Keratinocyte (primary cell): ENCODE measurements around the gene MGMT. TPM values are rescaled to one million over a fixed set of nuclear protein-coding genes. Genes with fewer than 3 reads are reported as not detected.

Source experiments
- DNase-seq: peaks from one replicate; pipeline ENCODE4 v3.0.0-alpha.2; 2011; ENCODE audit warnings: low read depth, missing footprints, low spot score
- FAIRE-seq: peaks from 2 replicates; lab custom pipeline; 2011; peaks lifted over from hg19 to GRCh38; lab: Jason Lieb, UNC
- H2AFZ ChIP-seq: 2 replicates; pipeline ENCODE4 v1.6.0; 2012; ENCODE audit warnings: low read length, control low read depth, inconsistent platforms; ENCODE audit not compliant: control insufficient read depth
- H3K27ac ChIP-seq: 2 replicates; pipeline ENCODE4 v1.5.1; 2011; ENCODE audit warnings: low read length; ENCODE audit not compliant: control insufficient read depth, insufficient read depth
- H3K27me3 ChIP-seq: 3 replicates; pipeline ENCODE4 v1.6.0; 2011; ENCODE audit warnings: low read length; ENCODE audit not compliant: control insufficient read depth, insufficient read depth; ENCODE audit errors: extremely low read depth
- H3K36me3 ChIP-seq, 2 experiments: 2 replicates in 1 of 2; 3 replicates in 1 of 2; pipeline ENCODE4 v1.5.1; 2011; ENCODE audit warnings: low read length in 2 of 2, mild to moderate bottlenecking in 1 of 2; ENCODE audit not compliant: control insufficient read depth in 2 of 2, insufficient read depth in 2 of 2; ENCODE audit errors: extremely low read depth in 1 of 2
- H3K4me1 ChIP-seq: 3 replicates; pipeline ENCODE4 v1.5.1; 2011; ENCODE audit warnings: low read length; ENCODE audit not compliant: control insufficient read depth, insufficient read depth; ENCODE audit errors: extremely low read depth
- H3K4me2 ChIP-seq: 3 replicates; pipeline ENCODE4 v1.6.0; 2011; ENCODE audit warnings: low read depth, low read length; ENCODE audit not compliant: control insufficient read depth, insufficient read depth; ENCODE audit errors: extremely low read depth
- H3K4me3 ChIP-seq, 3 experiments: fragments of 200-600 bp in 1 of 3; sonication (generic) in 1 of 3; 2 replicates in 2 of 3; 3 replicates in 1 of 3; pipeline ENCODE4 v1.5.1; 2011 to 2016; ENCODE audit warnings: low read length in 3 of 3, mild to moderate bottlenecking in 3 of 3, control low read depth in 2 of 3, inconsistent platforms in 1 of 3, low read depth in 1 of 3, mixed read lengths in 1 of 3, mixed run types in 1 of 3, moderate library complexity in 1 of 3; ENCODE audit not compliant: control insufficient read depth in 2 of 3, insufficient read depth in 2 of 3; ENCODE audit errors: extremely low read depth in 1 of 3
- H3K79me2 ChIP-seq: 2 replicates; pipeline ENCODE4 v1.6.0; 2012; ENCODE audit warnings: low read length; ENCODE audit not compliant: control insufficient read depth, insufficient read depth
- H3K9ac ChIP-seq: 3 replicates; pipeline ENCODE4 v1.6.0; 2011; ENCODE audit warnings: low read length; ENCODE audit not compliant: control insufficient read depth, insufficient read depth; ENCODE audit errors: extremely low read depth
- H3K9me1 ChIP-seq: 3 replicates; pipeline ENCODE4 v1.6.0; 2011; ENCODE audit warnings: low read length; ENCODE audit not compliant: control insufficient read depth, insufficient read depth; ENCODE audit errors: extremely low read depth
- H3K9me3 ChIP-seq: 2 replicates; pipeline ENCODE4 v1.5.1; 2012; ENCODE audit warnings: low read depth, low read length; ENCODE audit not compliant: control insufficient read depth
- H4K20me1 ChIP-seq: 3 replicates; pipeline ENCODE4 v1.6.0; 2011; ENCODE audit warnings: low read length; ENCODE audit not compliant: control insufficient read depth, insufficient read depth; ENCODE audit errors: extremely low read depth
- EZH2 ChIP-seq: IDR thresholded peaks from one replicate; pipeline ENCODE4 v1.6.1; 2012; ENCODE audit warnings: inconsistent platforms, mild to moderate bottlenecking, low read length, moderate library complexity
- dilution Hi-C: fragments of 300-500 bp; cut with MboI; formaldehyde crosslinking; loops from one replicate; pipeline ENCODE4 v1.7.0; 2020; ENCODE audit warnings: low sequenced_read_pairs; ENCODE audit not compliant: extremely low pct_ligation_motif_present
- polyA plus RNA-seq, 5 experiments: library from polyadenylated mRNA; depleted of rRNA in 3 of 5; stranded (reverse) in 3 of 5; stranded (forward) in 1 of 5; unstranded in 1 of 5; fragments of >200 nt; gene quantifications; 1 replicate in 1 of 5; 2 replicates in 3 of 5; 3 replicates in 1 of 5; pipeline versions ENCODE4 v1.2.1 to v1.2.3, GENCODE V29; 2011 to 2012; ENCODE audit warnings: missing spikeins in 2 of 5, low read depth in 1 of 5, low replicate concordance in 1 of 5
- TF ChIP-seq, protein P1 (sequence below), 3 experiments: IDR thresholded peaks in 1 of 3; conservative IDR thresholded peaks in 1 of 3; optimal IDR thresholded peaks in 1 of 3; 2 replicates in 2 of 3; 3 replicates in 1 of 3; pipeline versions ENCODE3 to v1.5.1; 2011; ENCODE audit warnings: low read length in 3 of 3, mild to moderate bottlenecking in 3 of 3, moderate library complexity in 2 of 3, control low read depth in 1 of 3, inconsistent platforms in 1 of 3; ENCODE audit not compliant: insufficient read depth in 2 of 3; ENCODE audit errors: extremely low read depth in 1 of 3

MGMT gene
- polyA plus RNA-seq, 1 donor (not counting 4 experiments of a cell fraction or from before 2014, with no cell fraction given): 15.2 TPM

DNA sequence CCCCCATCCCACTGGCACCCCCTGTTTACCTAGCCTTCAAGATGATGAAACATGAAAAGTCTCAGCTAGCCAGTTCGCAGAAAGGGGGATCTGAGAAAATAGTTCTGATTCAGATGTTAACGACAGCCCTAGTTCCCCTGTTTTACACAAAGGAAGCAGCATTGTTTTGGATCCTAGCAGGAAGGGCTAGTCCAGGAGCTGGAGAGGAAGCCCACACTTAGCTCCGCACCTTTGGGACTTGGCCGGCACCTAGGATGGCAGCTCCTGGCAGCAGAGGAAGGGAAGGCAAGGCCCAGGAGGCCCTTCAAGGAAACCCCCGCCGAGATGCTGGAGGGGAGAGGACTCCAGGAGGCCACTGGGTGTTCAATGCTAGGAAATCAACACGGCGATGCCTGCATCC lies 29.0 kb upstream of the MGMT start:
- Histone ChIP-seq H3K79me2 (no peaks in the 10 kb centered on the region), H3K4me3 (no peak overlapping the region), H3K9ac (no peak overlapping the region), H3K36me3 (no peaks in the 10 kb centered on the region), H2AFZ (no peak overlapping the region), H3K27me3 (no peaks in the 10 kb centered on the region), H3K4me1 (no peaks in the 10 kb centered on the region), H3K27ac (no peak overlapping the region), H3K9me1 (no peaks in the 10 kb centered on the region), H4K20me1 (no peaks in the 10 kb centered on the region), H3K4me2 (no peak overlapping the region), H3K9me3 (no peaks in the 10 kb centered on the region)
- no peak for FAIRE-seq
- no peak for TF ChIP-seq EZH2
- TF ChIP-seq, protein P1, sequence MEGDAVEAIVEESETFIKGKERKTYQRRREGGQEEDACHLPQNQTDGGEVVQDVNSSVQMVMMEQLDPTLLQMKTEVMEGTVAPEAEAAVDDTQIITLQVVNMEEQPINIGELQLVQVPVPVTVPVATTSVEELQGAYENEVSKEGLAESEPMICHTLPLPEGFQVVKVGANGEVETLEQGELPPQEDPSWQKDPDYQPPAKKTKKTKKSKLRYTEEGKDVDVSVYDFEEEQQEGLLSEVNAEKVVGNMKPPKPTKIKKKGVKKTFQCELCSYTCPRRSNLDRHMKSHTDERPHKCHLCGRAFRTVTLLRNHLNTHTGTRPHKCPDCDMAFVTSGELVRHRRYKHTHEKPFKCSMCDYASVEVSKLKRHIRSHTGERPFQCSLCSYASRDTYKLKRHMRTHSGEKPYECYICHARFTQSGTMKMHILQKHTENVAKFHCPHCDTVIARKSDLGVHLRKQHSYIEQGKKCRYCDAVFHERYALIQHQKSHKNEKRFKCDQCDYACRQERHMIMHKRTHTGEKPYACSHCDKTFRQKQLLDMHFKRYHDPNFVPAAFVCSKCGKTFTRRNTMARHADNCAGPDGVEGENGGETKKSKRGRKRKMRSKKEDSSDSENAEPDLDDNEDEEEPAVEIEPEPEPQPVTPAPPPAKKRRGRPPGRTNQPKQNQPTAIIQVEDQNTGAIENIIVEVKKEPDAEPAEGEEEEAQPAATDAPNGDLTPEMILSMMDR (optimal IDR thresholded peaks at IDR 0.05 in 1 of 3, IDR thresholded peaks at IDR 0.05 in 1 of 3, conservative IDR thresholded peaks at IDR 0.05 in 1 of 3; ENCODE audit: extremely low read depth in 1 of 3, insufficient read depth in 2 of 3, low read length in 3 of 3): no peak
- dilution Hi-C loops: no loop called here
- DNase-seq: no peak

GRCh38 chr10:129440247-129440646 lies 26.8 kb upstream of the MGMT start:
- Histone ChIP-seq H3K4me2 (no peak overlapping the region), H4K20me1 (no peaks in the 10 kb centered on the region), H3K27ac (no peak overlapping the region), H3K9me3 (no peaks in the 10 kb centered on the region), H3K9ac (no peak overlapping the region), H3K36me3 (no peaks in the 10 kb centered on the region), H2AFZ (no peak overlapping the region), H3K79me2 (no peaks in the 10 kb centered on the region), H3K27me3 (no peaks in the 10 kb centered on the region), H3K4me3 (no peak overlapping the region), H3K9me1 (no peaks in the 10 kb centered on the region), H3K4me1 (no peaks in the 10 kb centered on the region)
- FAIRE-seq (no peak), DNase-seq (no peak)
- dilution Hi-C loops: no loop called here
- TF ChIP-seq EZH2: no peak
- TF ChIP-seq, protein P1 (optimal IDR thresholded peaks at IDR 0.05 in 1 of 3, IDR thresholded peaks at IDR 0.05 in 1 of 3, conservative IDR thresholded peaks at IDR 0.05 in 1 of 3; ENCODE audit: extremely low read depth in 1 of 3, insufficient read depth in 2 of 3, low read length in 3 of 3): no peak
